22Rv1 (cell line): ENCODE data around the gene IGF1.

ENCODE experiments used
- CTCF ChIP-seq: fragments of 450-650 bp; IDR thresholded peaks from 2 replicates; pipeline ENCODE4 v1.5.1; 2017; ENCODE audit warnings: mild to moderate bottlenecking
- ZFX ChIP-seq: fragments of 450-650 bp; IDR thresholded peaks from 2 replicates; pipeline ENCODE4 v1.6.1; 2017; ENCODE audit warnings: antibody characterized with exemption, borderline replicate concordance

GRCh38 chr12:102521662-102522277 is 41.4 kb upstream of the IGF1 start:
- TF ChIP-seq CTCF (no peak), ZFX (no peak)
